ENCODE data around the gene ATXN2.
"Not testable (repeated sequence)": the region's sequence is repeated elsewhere in the genome, so short reads cannot be mapped to it uniquely, and the experiment has no call there.

ATXN2 gene

DNA sequence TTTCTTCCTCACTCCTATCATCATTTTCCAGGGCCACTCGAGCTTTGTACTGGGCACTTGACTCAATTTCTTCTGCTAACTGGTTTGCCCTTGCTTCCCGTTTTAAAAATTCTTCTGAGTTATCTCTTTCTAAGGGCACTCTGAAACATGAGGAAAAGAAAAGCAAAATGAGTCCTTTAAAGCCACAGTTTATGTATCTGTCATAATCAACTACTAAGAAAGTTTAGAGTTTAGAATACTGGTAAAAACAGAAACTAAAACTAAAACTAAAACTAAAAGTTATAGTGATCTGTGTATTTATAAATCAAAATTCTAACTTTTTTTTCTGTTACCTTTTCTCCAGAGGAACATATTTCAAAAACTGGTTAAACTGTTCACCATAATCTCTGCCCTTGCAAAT, 79.2 kb downstream of the ATXN2 start:
- Histone ChIP-seq H3K18ac (ENCODE audit: low read depth in 1 of 2, low read length in 2 of 2) (no peak overlapping the region), H4K8ac (ENCODE audit: low read length) (no peak overlapping the region), H3K9me3 (ENCODE audit: control insufficient read depth, low read length) (no peaks in the 10 kb centered on the region), H3K9ac (ENCODE audit: low read length) (no peak overlapping the region), H3K4ac (ENCODE audit: low read depth in 1 of 2, low read length in 2 of 2) (no peak overlapping the region), H3K79me1 (replicated peaks; ENCODE audit: low read length, poor library complexity, severe bottlenecking) (peaks cover 26% of the 10 kb centered on the region), H3K4me2 (ENCODE audit: low read length, poor library complexity, severe bottlenecking) (no peak overlapping the region), H2AK5ac (ENCODE audit: low read length, severe bottlenecking) (no peak overlapping the region), H3K36me3 (ENCODE audit: control insufficient read depth in 1 of 2, insufficient read depth in 2 of 2, low read depth in 1 of 2, low read length in 2 of 2) (peaks cover 20 to 98% of the 10 kb centered on the region in 2 experiments), H2BK12ac (ENCODE audit: low read length in 2 of 2) (no peak overlapping the region), H4K91ac (ENCODE audit: low read length) (no peak overlapping the region), H3K27me3 (ENCODE audit: control insufficient read depth in 1 of 2, insufficient read depth in 1 of 2, low read length in 2 of 2) (no peaks in the 10 kb centered on the region), H3K4me3 (ENCODE audit: insufficient read depth in 1 of 2, low read depth in 1 of 2, low read length in 2 of 2) (no peak overlapping the region), H3K4me1 (ENCODE audit: control insufficient read depth, insufficient read depth, low read depth, low read length) (no peaks in the 10 kb centered on the region), H2AFZ (ENCODE audit: low read depth, low read length) (no peak overlapping the region), H3K23ac (ENCODE audit: low read length in 2 of 2) (no peak overlapping the region), H3K27ac (ENCODE audit: low read length, poor library complexity, severe bottlenecking) (no peak overlapping the region), H3K14ac (ENCODE audit: low read length in 2 of 2) (no peak overlapping the region), H2BK5ac (ENCODE audit: low read depth, low read length, poor library complexity, severe bottlenecking) (no peak overlapping the region), H2BK15ac (ENCODE audit: low read depth, poor library complexity, severe bottlenecking) (no peak overlapping the region), H2BK120ac (ENCODE audit: low read depth, low read length) (no peak overlapping the region)
- 75% methylated on average over 1 of the region's 2 CpGs for WGBS
- no peak for DNase-seq

DNA sequence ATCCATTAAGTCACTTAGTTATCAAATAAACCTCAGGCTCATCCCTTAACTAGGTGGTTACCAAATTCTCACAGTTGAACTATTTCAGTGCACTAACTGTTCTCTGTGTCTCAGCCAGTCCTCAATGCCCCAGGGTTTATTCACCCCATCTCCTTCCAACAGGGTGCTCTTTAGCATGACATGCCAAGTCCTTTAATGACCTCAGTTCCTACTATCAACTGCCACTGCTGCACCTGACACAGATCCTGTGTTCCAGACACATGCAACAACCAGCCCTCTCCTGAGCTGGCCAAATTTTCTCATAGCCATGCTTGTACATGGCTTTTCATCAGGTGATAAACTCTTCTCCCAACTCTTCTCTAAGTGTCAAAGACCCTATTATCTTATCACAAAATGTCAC, 80.0 kb downstream of the ATXN2 start:
- no peak overlapping the region for H3K4me3 ChIP-seq (ENCODE audit: insufficient read depth in 1 of 2, low read depth in 1 of 2, low read length in 2 of 2)
- no peak overlapping the region for H2BK5ac ChIP-seq (ENCODE audit: low read depth, low read length, poor library complexity, severe bottlenecking)
- no peak overlapping the region for H2BK12ac ChIP-seq (ENCODE audit: low read length in 2 of 2)
- H3K36me3 ChIP-seq (ENCODE audit: control insufficient read depth in 1 of 2, insufficient read depth in 2 of 2, low read depth in 1 of 2, low read length in 2 of 2) = peaks cover 17 to 97% of the 10 kb centered on the region in 2 experiments
- no peak overlapping the region for H3K4ac ChIP-seq (ENCODE audit: low read depth in 1 of 2, low read length in 2 of 2)
- H4K91ac ChIP-seq (ENCODE audit: low read length) = no peak overlapping the region
- H3K4me1 ChIP-seq (ENCODE audit: control insufficient read depth, insufficient read depth, low read depth, low read length) = no peaks in the 10 kb centered on the region
- no peak overlapping the region for H3K4me2 ChIP-seq (ENCODE audit: low read length, poor library complexity, severe bottlenecking)
- no peak overlapping the region for H2BK120ac ChIP-seq (ENCODE audit: low read depth, low read length)
- no peak overlapping the region for H3K27ac ChIP-seq (ENCODE audit: low read length, poor library complexity, severe bottlenecking)
- no peaks in the 10 kb centered on the region for H3K9me3 ChIP-seq (ENCODE audit: control insufficient read depth, low read length)
- DNase-seq = no peak
- peaks cover 25% of the 10 kb centered on the region for H3K79me1 ChIP-seq (replicated peaks; ENCODE audit: low read length, poor library complexity, severe bottlenecking)
- no peak overlapping the region for H2AK5ac ChIP-seq (ENCODE audit: low read length, severe bottlenecking)
- no peak overlapping the region for H3K14ac ChIP-seq (ENCODE audit: low read length in 2 of 2)
- H3K23ac ChIP-seq (ENCODE audit: low read length in 2 of 2) = no peak overlapping the region
- H3K27me3 ChIP-seq (ENCODE audit: control insufficient read depth in 1 of 2, insufficient read depth in 1 of 2, low read length in 2 of 2) = no peaks in the 10 kb centered on the region
- H2AFZ ChIP-seq (ENCODE audit: low read depth, low read length) = no peak overlapping the region
- no peak overlapping the region for H4K8ac ChIP-seq (ENCODE audit: low read length)
- no peak overlapping the region for H2BK15ac ChIP-seq (ENCODE audit: low read depth, poor library complexity, severe bottlenecking)
- no peak overlapping the region for H3K18ac ChIP-seq (ENCODE audit: low read depth in 1 of 2, low read length in 2 of 2)
- H3K9ac ChIP-seq (ENCODE audit: low read length) = no peak overlapping the region

DNA sequence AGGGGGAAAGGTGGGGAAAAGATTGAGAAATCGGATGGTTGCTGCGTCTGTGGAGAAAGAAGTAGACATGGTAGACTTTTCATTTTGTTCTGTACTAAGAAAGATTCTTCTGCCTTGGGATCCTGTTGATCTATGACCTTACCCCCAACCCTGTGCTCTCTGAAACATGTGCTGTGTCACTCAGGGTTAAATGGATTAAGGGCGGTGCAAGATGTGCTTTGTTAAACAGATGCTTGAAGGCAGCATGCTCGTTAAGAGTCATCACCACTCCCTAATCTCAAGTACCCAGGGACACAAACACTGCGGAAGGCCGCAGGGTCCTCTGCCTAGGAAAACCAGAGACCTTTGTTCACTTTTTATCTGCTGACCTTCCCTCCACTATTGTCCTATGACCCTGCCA, 91.4 kb downstream of the ATXN2 start:
- not testable (repeated sequence) for DNase-seq; H3K23ac ChIP-seq (ENCODE audit: low read length in 2 of 2); H3K4me3 ChIP-seq (ENCODE audit: insufficient read depth in 1 of 2, low read depth in 1 of 2, low read length in 2 of 2); H3K9ac ChIP-seq (ENCODE audit: low read length); H2BK12ac ChIP-seq (ENCODE audit: low read length in 2 of 2); H3K14ac ChIP-seq (ENCODE audit: low read length in 2 of 2); H2AK5ac ChIP-seq (ENCODE audit: low read length, severe bottlenecking); H3K27ac ChIP-seq (ENCODE audit: low read length, poor library complexity, severe bottlenecking); H2BK15ac ChIP-seq (ENCODE audit: low read depth, poor library complexity, severe bottlenecking); H4K8ac ChIP-seq (ENCODE audit: low read length); H2AFZ ChIP-seq (ENCODE audit: low read depth, low read length); H3K18ac ChIP-seq (ENCODE audit: low read depth in 1 of 2, low read length in 2 of 2); H3K27me3 ChIP-seq (ENCODE audit: control insufficient read depth in 1 of 2, insufficient read depth in 1 of 2, low read length in 2 of 2); H2BK5ac ChIP-seq (ENCODE audit: low read depth, low read length, poor library complexity, severe bottlenecking); H3K4me1 ChIP-seq (ENCODE audit: control insufficient read depth, insufficient read depth, low read depth, low read length); H3K4ac ChIP-seq (ENCODE audit: low read depth in 1 of 2, low read length in 2 of 2); H2BK120ac ChIP-seq (ENCODE audit: low read depth, low read length); H3K9me3 ChIP-seq (ENCODE audit: control insufficient read depth, low read length); H4K91ac ChIP-seq (ENCODE audit: low read length); H3K4me2 ChIP-seq (ENCODE audit: low read length, poor library complexity, severe bottlenecking); H3K79me1 ChIP-seq (replicated peaks; ENCODE audit: low read length, poor library complexity, severe bottlenecking)
- WGBS = 75% methylated on average over 2 of the region's 6 CpGs
- H3K36me3 ChIP-seq (ENCODE audit: control insufficient read depth in 1 of 2, insufficient read depth in 2 of 2, low read depth in 1 of 2, low read length in 2 of 2) = peaks cover 24 to 81% of the 10 kb centered on the region in 2 experiments

DNA sequence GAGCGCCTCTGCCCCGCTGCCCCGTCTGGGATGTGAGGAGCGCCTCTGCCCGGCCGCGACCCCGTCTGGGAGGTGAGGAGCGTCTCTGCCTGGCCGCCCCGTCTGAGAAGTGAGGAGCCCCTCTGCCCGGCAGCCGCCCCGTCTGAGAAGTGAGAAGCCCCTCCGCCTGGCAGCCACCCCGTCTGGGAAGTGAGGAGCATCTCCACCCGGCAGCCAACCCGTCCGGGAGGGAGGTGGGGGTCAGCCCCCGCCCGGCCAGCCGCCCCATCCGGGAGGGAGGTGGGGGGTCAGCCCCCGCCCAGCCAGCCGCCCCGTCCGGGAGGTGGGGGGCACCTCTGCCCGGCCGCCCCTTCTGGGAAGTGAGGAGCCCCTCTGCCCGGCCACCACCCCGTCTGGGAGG, 91.9 kb downstream of the ATXN2 start:
- 98% methylated on average over 18 of the region's 31 CpGs for WGBS

More for the DNA sequence above, 91.9 kb downstream of the ATXN2 start:
- not testable (repeated sequence) for H3K9ac ChIP-seq (ENCODE audit: low read length); DNase-seq; H3K4me2 ChIP-seq (ENCODE audit: low read length, poor library complexity, severe bottlenecking); H3K18ac ChIP-seq (ENCODE audit: low read depth in 1 of 2, low read length in 2 of 2); H3K14ac ChIP-seq (ENCODE audit: low read length in 2 of 2); H2AFZ ChIP-seq (ENCODE audit: low read depth, low read length); H3K4ac ChIP-seq (ENCODE audit: low read depth in 1 of 2, low read length in 2 of 2); H2BK15ac ChIP-seq (ENCODE audit: low read depth, poor library complexity, severe bottlenecking); H3K4me1 ChIP-seq (ENCODE audit: control insufficient read depth, insufficient read depth, low read depth, low read length); H2AK5ac ChIP-seq (ENCODE audit: low read length, severe bottlenecking); H3K23ac ChIP-seq (ENCODE audit: low read length in 2 of 2); H3K4me3 ChIP-seq (ENCODE audit: insufficient read depth in 1 of 2, low read depth in 1 of 2, low read length in 2 of 2); H4K91ac ChIP-seq (ENCODE audit: low read length); H2BK12ac ChIP-seq (ENCODE audit: low read length in 2 of 2); H2BK5ac ChIP-seq (ENCODE audit: low read depth, low read length, poor library complexity, severe bottlenecking); H3K27ac ChIP-seq (ENCODE audit: low read length, poor library complexity, severe bottlenecking); H3K27me3 ChIP-seq (ENCODE audit: control insufficient read depth in 1 of 2, insufficient read depth in 1 of 2, low read length in 2 of 2); H4K8ac ChIP-seq (ENCODE audit: low read length); H3K9me3 ChIP-seq (ENCODE audit: control insufficient read depth, low read length); H2BK120ac ChIP-seq (ENCODE audit: low read depth, low read length)
- Histone ChIP-seq H3K79me1 (replicated peaks; ENCODE audit: low read length, poor library complexity, severe bottlenecking) (peaks cover 10% of the 10 kb centered on the region), H3K36me3 (ENCODE audit: control insufficient read depth in 1 of 2, insufficient read depth in 2 of 2, low read depth in 1 of 2, low read length in 2 of 2) (peaks cover 23 to 82% of the 10 kb centered on the region in 2 experiments)

Data from mesenchymal stem cell (in vitro differentiated cells and primary cell).